NCI-H1105 (cell line): Measurements from ENCODE around the gene SLC16A5.
"Not testable (repeated sequence)": the region's sequence is repeated elsewhere in the genome, so short reads cannot be mapped to it uniquely, and the experiment has no call there.

ENCODE experiments used
- DNase-seq: peaks from one replicate; lab custom pipeline; 2025; lab: John Stamatoyannopoulos, UW

Gene SLC16A5

GRCh38 chr17:75064460-75064859 lies 23.3 kb upstream of the SLC16A5 start:
- no peak for DNase-seq

DNA sequence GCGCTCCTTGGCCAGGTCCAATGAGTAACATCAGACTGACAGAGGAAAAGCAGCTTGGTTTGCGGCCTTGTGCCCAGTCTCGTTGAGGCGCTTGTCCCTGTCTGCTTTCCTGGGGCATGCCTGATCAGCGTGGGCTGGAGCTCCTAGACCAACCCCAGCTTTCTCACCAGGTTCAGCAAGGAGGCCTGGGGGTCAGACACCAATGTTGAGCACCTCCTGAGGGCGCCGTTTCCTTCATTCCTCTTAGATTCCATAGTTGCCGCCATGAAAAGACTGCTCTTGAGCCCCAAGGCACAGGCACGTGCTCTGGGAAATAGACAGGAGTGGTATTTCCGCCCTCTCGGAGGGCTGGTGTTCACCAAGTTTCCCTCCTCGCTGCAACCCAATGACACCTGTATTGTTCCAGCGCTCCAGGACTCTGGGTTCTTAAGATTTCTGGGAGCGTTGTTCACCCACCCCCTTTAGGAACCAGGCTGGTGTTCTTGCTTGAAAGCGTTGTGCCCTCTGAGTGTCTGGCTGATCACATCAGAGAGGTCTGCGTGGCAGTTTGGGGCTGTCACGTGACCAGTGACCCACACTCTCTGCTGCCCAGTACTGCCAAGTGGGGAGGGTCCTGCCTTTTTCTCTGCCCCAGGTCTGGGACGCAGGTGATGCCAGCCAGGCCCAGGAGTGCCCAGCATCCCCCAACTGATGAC lies 22.7 kb upstream of the SLC16A5 start:
- no peak for DNase-seq

GRCh38 chr17:75065562-75066151 lies 22.1 kb upstream of the SLC16A5 start:
- DNase-seq, result no peak

- no peak for DNase-seq
Measured at GRCh38 chr17:75067856-75068255, 19.9 kb upstream of the SLC16A5 start.

DNA sequence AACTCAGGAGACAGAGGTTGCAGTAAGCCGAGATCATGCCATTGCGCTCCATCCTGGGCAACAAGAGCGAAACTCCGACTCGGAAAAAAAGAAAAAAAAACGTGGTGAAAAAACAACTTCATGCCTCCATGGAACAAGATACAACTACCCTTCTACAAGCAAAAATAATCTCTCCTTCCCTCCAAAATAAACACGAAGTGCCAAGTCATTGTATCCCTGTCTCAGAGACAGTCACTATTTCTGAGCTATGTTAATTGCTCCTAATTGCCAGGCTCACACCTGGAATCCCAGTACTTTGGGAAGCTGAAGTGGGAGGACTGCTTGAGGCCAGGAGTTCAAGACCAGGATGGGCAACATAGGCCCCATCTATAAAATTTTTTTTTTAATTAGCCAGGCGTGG lies 19.0 kb upstream of the SLC16A5 start:
- DNase-seq, result no peak

GRCh38 chr17:75069783-75070182 lies 18.0 kb upstream of the SLC16A5 start:
- no peak for DNase-seq

DNA sequence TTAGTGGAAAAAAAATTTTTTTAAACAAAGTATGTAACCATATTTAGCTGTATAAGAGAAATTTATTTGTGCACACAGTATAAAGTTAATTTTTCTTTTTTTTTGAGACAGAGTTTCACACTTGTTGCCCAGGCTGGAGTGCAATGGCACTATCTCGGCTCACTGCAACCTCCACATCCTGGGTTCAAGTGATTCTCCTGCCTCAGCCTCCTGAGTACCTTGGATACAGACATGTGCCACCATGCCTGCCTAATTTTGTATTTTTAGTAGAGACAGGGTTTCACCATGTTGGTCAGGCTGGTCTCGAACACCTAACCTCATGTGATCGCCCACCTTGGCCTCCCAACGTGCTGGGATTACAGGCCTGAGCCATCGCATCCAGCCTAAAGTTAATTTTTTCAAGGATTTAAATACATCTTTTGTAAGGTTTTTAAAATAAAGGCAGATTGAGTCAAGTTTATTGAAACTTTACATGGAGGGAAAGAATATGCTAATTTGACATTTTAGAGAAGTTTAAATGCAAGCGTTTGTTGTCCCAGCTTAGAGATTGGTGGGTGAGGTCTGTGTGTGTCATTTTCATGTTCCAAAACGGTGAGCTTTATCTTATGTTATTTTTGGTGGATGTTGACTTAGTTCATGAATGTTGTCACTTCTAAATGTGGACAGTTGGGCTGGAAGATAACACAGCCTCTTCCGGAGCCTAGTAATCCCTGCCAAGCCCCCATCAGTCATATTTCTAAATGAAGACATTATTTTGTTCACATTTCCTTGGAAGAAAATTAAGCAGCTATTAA lies 16.1 kb upstream of the SLC16A5 start:
- DNase-seq, result not testable (repeated sequence)

DNA sequence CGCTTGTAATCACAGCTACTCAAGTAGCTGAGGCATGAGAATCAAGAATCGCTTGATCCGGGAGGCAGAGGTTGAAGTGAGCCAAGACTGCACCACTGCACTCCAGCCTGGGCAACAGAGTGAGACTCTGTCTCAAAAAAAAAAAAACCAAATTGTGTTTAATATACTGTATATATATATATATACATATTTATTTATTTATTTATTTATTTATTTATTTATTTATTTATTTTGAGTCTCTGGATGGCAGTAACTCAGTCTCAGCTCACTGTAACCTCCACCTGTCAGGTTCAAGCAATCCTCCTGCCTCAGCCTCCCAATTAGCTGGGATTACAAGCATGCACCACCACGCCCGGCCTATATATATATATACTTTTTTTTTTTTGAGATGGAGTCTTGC lies 14.8 kb upstream of the SLC16A5 start:
- DNase-seq, result not testable (repeated sequence)

- no peak for DNase-seq
Measured at GRCh38 chr17:75073618-75074047, 14.1 kb upstream of the SLC16A5 start.

GRCh38 chr17:75074532-75074931 lies 13.2 kb upstream of the SLC16A5 start:
- no peak for DNase-seq

- DNase-seq, result no peak
Measured at GRCh38 chr17:75075597-75076336, 12.0 kb upstream of the SLC16A5 start.

- no peak for DNase-seq
Measured at GRCh38 chr17:75077072-75077495, 10.7 kb upstream of the SLC16A5 start.

- DNase-seq, result no peak
Measured at GRCh38 chr17:75077496-75078283, 10.1 kb upstream of the SLC16A5 start.

GRCh38 chr17:75078284-75079022 lies 9.3 kb upstream of the SLC16A5 start:
- DNase-seq, result no peak

DNA sequence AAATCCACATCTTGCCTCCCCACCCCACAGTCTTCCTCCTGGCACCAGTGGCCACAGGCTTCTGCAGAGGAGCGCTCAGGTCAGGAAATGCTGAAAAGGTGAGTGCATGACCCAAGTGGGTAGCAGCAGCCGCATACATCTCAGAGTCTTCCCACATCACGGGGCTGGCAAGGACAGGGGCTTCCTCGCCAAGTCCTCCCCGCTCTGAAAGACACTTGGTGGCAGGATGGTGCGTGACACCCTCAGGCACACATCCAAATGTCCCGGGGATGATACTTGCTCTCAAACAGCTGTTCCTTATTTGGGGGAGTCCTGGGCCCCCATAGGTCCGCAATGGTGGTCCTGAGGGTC lies 8.8 kb upstream of the SLC16A5 start:
- no peak for DNase-seq

GRCh38 chr17:75081611-75082540 lies 5.9 kb upstream of the SLC16A5 start:
- no peak for DNase-seq

DNA sequence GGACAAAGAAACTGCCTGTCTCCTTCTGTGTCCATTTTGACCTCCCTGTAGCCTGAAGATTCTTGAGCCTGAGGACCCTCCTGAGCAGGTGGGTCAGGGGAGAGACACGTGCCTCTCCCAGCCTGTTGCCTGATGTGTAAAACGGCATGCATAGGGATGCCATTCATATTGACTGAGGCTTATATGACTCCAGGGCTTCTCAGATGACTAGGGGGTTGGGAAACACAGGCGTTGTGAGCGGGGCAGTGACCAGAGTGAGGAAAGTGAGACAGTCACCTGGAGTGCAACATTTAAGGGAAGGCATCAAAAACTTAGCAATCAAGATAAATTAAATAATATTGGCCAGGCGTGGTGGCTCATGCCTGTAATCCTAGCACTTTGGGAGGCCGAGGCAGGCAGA lies 5.1 kb upstream of the SLC16A5 start:
- no peak for DNase-seq

GRCh38 chr17:75084039-75084660 lies 3.6 kb upstream of the SLC16A5 start:
- DNase-seq, result no peak

GRCh38 chr17:75086496-75087181 lies 1.1 kb upstream of the SLC16A5 start:
- no peak for DNase-seq
